RWPE2 (cell line): ENCODE data around the gene STAG3.

Source experiments
- ATAC-seq: fragments of 200-7000 bp; cut with Tn5 transposase; 3 replicates; pipeline ENCODE4 v1.9.1; 2021; ENCODE audit warnings: low read depth
- DNase-seq: peaks from one replicate; pipeline ENCODE4 v3.0.0-alpha.2; 2020; ENCODE audit warnings: low spot score
- H3K27ac ChIP-seq: fragments of 450-650 bp; 2 replicates; pipeline ENCODE4 v1.5.1; 2017; ENCODE audit warnings: mild to moderate bottlenecking; ENCODE audit not compliant: poor library complexity, severe bottlenecking
- H3K27me3 ChIP-seq: fragments of 250-450 bp; sonication (Bioruptor Pico); 2 replicates; pipeline ENCODE4 v1.5.1; 2021; ENCODE audit warnings: mild to moderate bottlenecking, moderate library complexity; ENCODE audit not compliant: insufficient read depth, poor library complexity, severe bottlenecking
- H3K36me3 ChIP-seq: fragments of 250-450 bp; sonication (Bioruptor Pico); 2 replicates; pipeline ENCODE4 v1.5.1; 2020; ENCODE audit warnings: low read depth, mild to moderate bottlenecking, moderate library complexity
- H3K4me1 ChIP-seq: fragments of 250-450 bp; sonication (Bioruptor Pico); 2 replicates; pipeline ENCODE4 v1.5.1; 2021; ENCODE audit warnings: mild to moderate bottlenecking, moderate library complexity; ENCODE audit not compliant: insufficient read depth, poor library complexity, severe bottlenecking
- H3K4me3 ChIP-seq: fragments of 250-450 bp; sonication (Bioruptor Pico); 2 replicates; pipeline ENCODE4 v1.5.1; 2021; ENCODE audit warnings: mild to moderate bottlenecking, moderate library complexity; ENCODE audit not compliant: severe bottlenecking
- H3K9me3 ChIP-seq: fragments of 250-450 bp; sonication (Bioruptor Pico); 2 replicates; pipeline ENCODE4 v1.5.1; 2021; ENCODE audit warnings: mild to moderate bottlenecking, moderate library complexity; ENCODE audit not compliant: severe bottlenecking
- CTCF ChIP-seq: fragments of 450-650 bp; IDR thresholded peaks from one replicate; pipeline ENCODE4 v1.5.1; 2017; ENCODE audit warnings: mild to moderate bottlenecking, moderate library complexity; ENCODE audit not compliant: poor library complexity, severe bottlenecking

The STAG3 gene

GRCh38 chr7:100208911-100209408 is 31.2 kb downstream of the STAG3 start:
- Histone ChIP-seq H3K4me1 (no peaks in the 10 kb centered on the region), H3K9me3 (no peaks in the 10 kb centered on the region), H3K27ac (no peak overlapping the region), H3K4me3 (no peak overlapping the region), H3K36me3 (no peaks in the 10 kb centered on the region), H3K27me3 (peaks cover 3% of the 10 kb centered on the region)
- no peak for ATAC-seq
- no peak for TF ChIP-seq CTCF
- no peak for DNase-seq

- H3K9me3 ChIP-seq, result no peaks in the 10 kb centered on the region
- no peaks in the 10 kb centered on the region for H3K36me3 ChIP-seq
- H3K4me3 ChIP-seq, result no peak overlapping the region
- H3K4me1 ChIP-seq, result no peaks in the 10 kb centered on the region
- TF ChIP-seq CTCF, result no peak
- DNase-seq, result no peak
- no peak for ATAC-seq
- peaks cover 3% of the 10 kb centered on the region for H3K27me3 ChIP-seq
- H3K27ac ChIP-seq, result no peak overlapping the region
These were observed 31.8 kb downstream of the STAG3 start for GRCh38 chr7:100209493-100209892.

GRCh38 chr7:100210805-100211204 is 33.1 kb downstream of the STAG3 start:
- ATAC-seq (no peak), DNase-seq (no peak)
- no peak overlapping the region for H3K27ac ChIP-seq
- TF ChIP-seq CTCF, result no peak
- no peaks in the 10 kb centered on the region for H3K9me3 ChIP-seq
- H3K4me3 ChIP-seq, result no peak overlapping the region
- peaks cover 3% of the 10 kb centered on the region for H3K27me3 ChIP-seq
- H3K4me1 ChIP-seq, result no peaks in the 10 kb centered on the region
- no peaks in the 10 kb centered on the region for H3K36me3 ChIP-seq

- H3K9me3 ChIP-seq, result no peaks in the 10 kb centered on the region
- ATAC-seq, result no peak
- H3K27ac ChIP-seq, result no peak overlapping the region
- DNase-seq, result no peak
- no peaks in the 10 kb centered on the region for H3K36me3 ChIP-seq
- TF ChIP-seq CTCF, result no peak
- peaks cover 3% of the 10 kb centered on the region for H3K27me3 ChIP-seq
- H3K4me3 ChIP-seq, result no peak overlapping the region
- H3K4me1 ChIP-seq, result no peaks in the 10 kb centered on the region
These were observed 33.6 kb downstream of the STAG3 start for GRCh38 chr7:100211342-100211780.

GRCh38 chr7:100212631-100213286 is 35.0 kb downstream of the STAG3 start:
- Histone ChIP-seq H3K9me3 (no peaks in the 10 kb centered on the region), H3K4me1 (no peaks in the 10 kb centered on the region), H3K36me3 (no peaks in the 10 kb centered on the region), H3K4me3 (no peak overlapping the region), H3K27me3 (peaks cover 3% of the 10 kb centered on the region), H3K27ac (no peak overlapping the region)
- ATAC-seq (no peak), DNase-seq (no peak)
- TF ChIP-seq CTCF, result no peak
